Cardiac fibroblast (primary cell): ENCODE results near the gene SLC25A21.

Experiments
- DNase-seq, 2 donors: peaks; one replicate each; pipeline versions ENCODE4 v3.0.0 to v3.0.0-alpha.2; 2010; ENCODE audit warnings: low read depth in 2 of 2
- H3K4me3 ChIP-seq, 2 donors: replicated peaks in 1 of 2; 1 replicate in 1 of 2; 2 replicates in 1 of 2; pipeline ENCODE4 v1.5.1; 2011; ENCODE audit warnings: low read depth in 2 of 2, low read length in 2 of 2, mild to moderate bottlenecking in 2 of 2, moderate library complexity in 1 of 2
- CTCF ChIP-seq: IDR thresholded peaks from one replicate; pipeline ENCODE4 v1.5.1; 2011; ENCODE audit warnings: low read depth, mild to moderate bottlenecking, low read length, inconsistent platforms

SLC25A21 gene

GRCh38 chr14:36847366-36847765 lies 325.0 kb downstream of the SLC25A21 start:
- TF ChIP-seq CTCF = no peak
- no peak for DNase-seq
- H3K4me3 ChIP-seq = no peak overlapping the region

GRCh38 chr14:36845356-36846012 lies 326.9 kb downstream of the SLC25A21 start:
- no peak for DNase-seq
- TF ChIP-seq CTCF = no peak
- no peak overlapping the region for H3K4me3 ChIP-seq

GRCh38 chr14:36844443-36845195 lies 327.8 kb downstream of the SLC25A21 start:
- no peak for DNase-seq
- no peak overlapping the region for H3K4me3 ChIP-seq
- TF ChIP-seq CTCF = no peak

- no peak for TF ChIP-seq CTCF
- no peak for DNase-seq
- H3K4me3 ChIP-seq = no peak overlapping the region
Measured at GRCh38 chr14:36843410-36843809, 329.0 kb downstream of the SLC25A21 start.

- no peak for DNase-seq
- TF ChIP-seq CTCF = no peak
- no peak overlapping the region for H3K4me3 ChIP-seq
Measured at GRCh38 chr14:36835128-36835527, 337.3 kb downstream of the SLC25A21 start.

- DNase-seq = no peak
- no peak for TF ChIP-seq CTCF
- no peak overlapping the region for H3K4me3 ChIP-seq
Measured at GRCh38 chr14:36834293-36834692, 338.1 kb downstream of the SLC25A21 start.
